GM21515 (cell line): ENCODE results near the gene RPRD1B.
"Not testable (repeated sequence)": the region's sequence is repeated elsewhere in the genome, so short reads cannot be mapped to it uniquely, and the experiment has no call there.

Experiments
- ATAC-seq: cut with Tn5 transposase; IDR thresholded peaks from one replicate; pipeline ENCODE4 v1.9.1; 2021; ENCODE audit not compliant: unreplicated experiment

The RPRD1B gene

GRCh38 chr20:38095017-38095686, 61.6 kb downstream of the RPRD1B start:
- ATAC-seq, result no peak

- ATAC-seq, result no peak
Measured at GRCh38 chr20:38098952-38099351, 65.4 kb downstream of the RPRD1B start.

GRCh38 chr20:38102206-38102605, 68.7 kb downstream of the RPRD1B start:
- not testable (repeated sequence) for ATAC-seq

GRCh38 chr20:38104285-38104684, 70.7 kb downstream of the RPRD1B start:
- no peak for ATAC-seq

- no peak for ATAC-seq
Measured at GRCh38 chr20:38106461-38106860, 72.9 kb downstream of the RPRD1B start.

GRCh38 chr20:38107386-38107785, 73.8 kb downstream of the RPRD1B start:
- ATAC-seq, result not testable (repeated sequence)

GRCh38 chr20:38107916-38108315, 74.4 kb downstream of the RPRD1B start:
- not testable (repeated sequence) for ATAC-seq

- ATAC-seq, result no peak
Measured at GRCh38 chr20:38108438-38108985, 75.0 kb downstream of the RPRD1B start.

- ATAC-seq, result no peak
Measured at GRCh38 chr20:38108986-38109541, 75.5 kb downstream of the RPRD1B start.

- ATAC-seq, result no peak
Measured at GRCh38 chr20:38109591-38110524, 76.3 kb downstream of the RPRD1B start.

GRCh38 chr20:38110525-38111178, 77.1 kb downstream of the RPRD1B start:
- no peak for ATAC-seq

- no peak for ATAC-seq
Measured at GRCh38 chr20:38111366-38112232, 78.1 kb downstream of the RPRD1B start.

- no peak for ATAC-seq
Measured at GRCh38 chr20:38112261-38112929, 78.8 kb downstream of the RPRD1B start.

- no peak for ATAC-seq
Measured at GRCh38 chr20:38112930-38113294, 79.4 kb downstream of the RPRD1B start.

GRCh38 chr20:38113401-38114325, 80.1 kb downstream of the RPRD1B start:
- ATAC-seq, result no peak

GRCh38 chr20:38114353-38114791, 80.8 kb downstream of the RPRD1B start:
- no peak for ATAC-seq

- no peak for ATAC-seq
Measured at GRCh38 chr20:38115205-38115604, 81.7 kb downstream of the RPRD1B start.

GRCh38 chr20:38115896-38116295, 82.3 kb downstream of the RPRD1B start:
- ATAC-seq, result no peak
